HT-29 (cell line): ENCODE data around the gene TCF12. TPM values are rescaled to one million over a fixed set of nuclear protein-coding genes. Genes with fewer than 3 reads are reported as not detected.

Experiments
- DNase-seq: peaks from one replicate; pipeline ENCODE4 v3.0.0-alpha.2; 2015; ENCODE audit warnings: low spot score
- total RNA-seq: library from RNA; depleted of rRNA; stranded (reverse); fragments of >200 nt; shearing (Covaris generic); gene quantifications from 2 replicates; pipeline ENCODE4 v1.2.3, GENCODE V29; 2014

The TCF12 gene
- total RNA-seq, 1 experiment from 2014 or later, result 154 TPM

- DNase-seq, result peak; percentile 29
These were observed 97.5 kb downstream of the TCF12 start for GRCh38 chr15:57015897-57016296.

- DNase-seq, result peak; percentile 42
These were observed 98.6 kb downstream of the TCF12 start for GRCh38 chr15:57017024-57017423.

DNA sequence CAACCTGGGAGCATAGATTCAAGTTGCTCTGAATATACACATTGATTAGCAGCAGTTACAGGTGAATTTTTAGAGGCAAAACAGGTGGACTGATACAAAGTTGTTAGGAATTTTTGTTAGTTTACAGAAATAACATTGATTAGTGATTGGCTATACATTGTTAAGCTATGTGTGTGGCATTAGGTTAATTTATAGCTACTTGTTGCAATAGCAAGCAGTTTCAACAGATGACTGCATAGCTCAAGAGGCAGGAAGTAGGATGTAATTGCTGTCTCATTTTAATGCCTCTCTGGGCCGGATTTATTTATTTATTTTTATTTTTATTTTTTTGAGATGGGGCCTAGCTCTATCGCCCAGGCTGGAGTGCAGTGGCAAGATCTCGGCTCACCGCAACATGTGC, 99.7 kb downstream of the TCF12 start:
- DNase-seq, result no peak

DNA sequence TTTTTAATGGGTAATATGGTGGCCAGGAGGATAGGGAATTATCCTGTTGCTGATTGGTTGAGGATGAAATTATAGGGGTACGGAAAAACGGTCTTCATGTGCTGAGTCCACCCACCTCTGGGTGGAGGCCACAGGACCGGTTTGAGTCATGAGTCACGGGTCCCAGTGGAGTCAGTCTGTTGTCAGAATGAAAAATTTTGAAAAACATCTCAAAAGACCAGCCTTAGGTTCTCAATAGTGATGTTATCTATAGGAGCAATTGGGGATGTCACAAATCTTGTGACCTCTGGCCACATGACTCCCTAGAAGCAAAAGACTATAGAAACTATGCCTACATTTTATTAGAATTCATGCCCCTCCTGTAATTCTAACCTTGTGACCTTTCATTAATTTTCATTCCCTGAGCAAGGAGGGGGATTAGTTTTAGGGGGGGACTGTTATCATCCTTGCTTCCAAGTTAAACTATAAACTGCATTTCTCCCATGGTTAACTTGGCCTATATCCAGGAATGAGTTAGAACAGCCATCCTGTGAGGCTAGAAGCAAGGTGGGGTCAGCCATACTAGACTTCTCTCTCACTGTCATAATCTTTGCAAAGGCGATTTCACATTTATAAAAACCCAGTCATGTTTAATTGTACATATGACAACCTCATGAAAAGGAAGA, 101.2 kb downstream of the TCF12 start:
- no peak for DNase-seq

GRCh38 chr15:57025264-57025926, 107.0 kb downstream of the TCF12 start:
- no peak for DNase-seq

DNA sequence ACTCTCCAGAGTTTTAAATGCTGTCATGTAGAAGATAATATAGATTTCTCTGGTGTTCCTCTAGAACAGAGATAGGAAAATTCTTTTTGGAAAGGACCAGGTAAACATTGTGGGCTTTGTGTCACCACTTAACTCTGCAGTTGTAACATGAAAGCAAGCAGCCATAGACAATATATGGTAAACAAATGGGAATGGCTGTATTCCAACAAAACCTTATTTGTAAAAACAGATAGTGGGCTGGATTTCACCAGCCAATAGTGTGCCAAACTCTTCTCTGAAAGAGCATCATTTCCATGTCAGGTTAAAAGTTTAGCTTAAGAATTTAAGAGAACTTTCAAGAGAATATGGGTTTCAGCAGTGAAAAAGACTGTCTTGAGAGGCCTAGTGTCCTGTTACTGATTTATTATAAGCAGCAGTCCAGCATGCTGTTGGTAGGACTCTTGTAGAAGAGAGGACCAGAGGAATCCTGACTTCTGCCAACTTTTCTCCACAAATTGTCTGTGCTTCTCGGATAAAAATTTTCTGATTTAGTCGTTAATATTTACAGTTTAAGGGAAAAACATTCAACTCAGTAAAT, 107.7 kb downstream of the TCF12 start:
- no peak for DNase-seq

- DNase-seq, result no peak
These were observed 109.2 kb downstream of the TCF12 start for GRCh38 chr15:57027596-57027995.

DNA sequence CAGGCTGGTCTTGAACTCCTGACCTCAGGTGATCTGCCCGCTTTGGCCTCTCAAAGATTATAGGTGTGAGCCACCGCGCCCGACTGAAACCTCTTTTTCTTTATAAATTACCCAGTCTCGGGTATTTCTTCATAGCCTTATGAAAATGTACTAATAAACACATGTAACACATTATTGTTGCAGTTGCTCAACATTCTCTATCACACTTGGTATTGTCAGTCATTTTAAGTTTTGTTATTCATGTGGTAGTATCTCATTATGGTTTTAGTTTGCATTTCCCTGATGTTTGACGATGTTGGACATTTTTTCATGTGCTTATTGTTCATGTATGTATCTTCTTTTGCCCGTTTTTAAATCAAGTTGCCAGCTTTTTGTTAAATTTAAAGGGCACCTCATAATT, 109.7 kb downstream of the TCF12 start:
- no peak for DNase-seq

GRCh38 chr15:57030011-57030410, 111.6 kb downstream of the TCF12 start:
- no peak for DNase-seq

GRCh38 chr15:57031082-57031481, 112.6 kb downstream of the TCF12 start:
- DNase-seq, result no peak

GRCh38 chr15:57031605-57032004, 113.2 kb downstream of the TCF12 start:
- no peak for DNase-seq

- no peak for DNase-seq
These were observed 113.9 kb downstream of the TCF12 start for GRCh38 chr15:57032338-57032737.

GRCh38 chr15:57033715-57034439, 115.4 kb downstream of the TCF12 start:
- no peak for DNase-seq

DNA sequence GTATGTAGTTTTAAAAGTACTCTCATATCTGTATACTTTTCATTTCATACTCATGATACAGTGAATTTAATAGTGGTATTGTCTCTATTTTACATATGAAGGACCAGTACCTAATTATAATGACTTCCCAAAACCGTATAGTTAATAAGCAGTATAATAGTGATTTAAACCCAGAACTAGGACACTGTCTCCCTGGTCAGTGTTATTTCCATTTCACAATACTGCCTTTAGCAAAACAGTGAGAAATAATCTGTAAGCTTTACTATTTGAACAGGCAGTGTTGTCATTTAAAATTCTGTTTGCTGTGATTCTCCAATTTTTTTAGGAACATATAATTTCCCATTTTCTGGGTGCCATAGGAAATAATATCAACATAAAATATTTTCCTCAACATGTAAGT, 116.2 kb downstream of the TCF12 start:
- DNase-seq, result no peak

DNA sequence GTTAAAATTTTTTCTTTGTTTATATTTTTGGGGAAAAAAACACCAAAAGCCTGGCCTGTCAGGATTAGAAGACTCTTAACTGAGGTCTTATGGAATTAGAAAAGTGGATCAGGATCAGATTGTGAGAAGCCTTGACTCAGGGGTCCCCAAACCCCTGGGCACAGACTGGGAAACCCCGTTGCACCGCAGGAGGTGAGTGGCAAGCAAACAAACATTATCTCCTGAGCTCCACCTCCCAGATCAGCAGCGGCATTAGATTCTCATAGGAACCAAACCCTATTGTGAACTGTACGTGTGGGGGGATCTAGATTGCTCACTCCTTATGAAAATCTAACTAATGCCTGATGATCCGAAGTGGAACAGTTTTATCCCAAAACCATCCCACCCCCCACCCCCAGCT, 117.2 kb downstream of the TCF12 start:
- no peak for DNase-seq

- DNase-seq, result no peak
These were observed 117.9 kb downstream of the TCF12 start for GRCh38 chr15:57036352-57036751.

- no peak for DNase-seq
These were observed 119.1 kb downstream of the TCF12 start for GRCh38 chr15:57037548-57037947.

DNA sequence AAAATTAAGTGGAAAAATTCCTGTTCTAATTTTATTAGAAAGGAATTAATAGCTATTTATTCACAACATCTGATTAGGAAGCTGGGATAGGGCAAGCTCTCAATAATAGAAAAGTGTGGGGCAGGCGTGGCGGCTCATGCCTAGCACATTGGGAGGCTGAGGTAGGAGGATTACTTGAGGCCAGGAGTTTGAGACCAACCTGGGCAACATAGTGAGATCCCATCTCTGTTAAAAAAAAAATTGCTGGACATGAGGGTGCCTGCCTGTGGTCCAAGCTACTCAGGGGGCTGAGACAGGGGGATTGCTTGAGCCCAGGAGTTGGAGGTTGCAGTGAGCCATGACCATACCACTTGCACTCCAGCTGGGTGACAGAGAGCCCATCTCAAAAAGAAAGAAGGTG, 119.6 kb downstream of the TCF12 start:
- DNase-seq, result no peak

DNA sequence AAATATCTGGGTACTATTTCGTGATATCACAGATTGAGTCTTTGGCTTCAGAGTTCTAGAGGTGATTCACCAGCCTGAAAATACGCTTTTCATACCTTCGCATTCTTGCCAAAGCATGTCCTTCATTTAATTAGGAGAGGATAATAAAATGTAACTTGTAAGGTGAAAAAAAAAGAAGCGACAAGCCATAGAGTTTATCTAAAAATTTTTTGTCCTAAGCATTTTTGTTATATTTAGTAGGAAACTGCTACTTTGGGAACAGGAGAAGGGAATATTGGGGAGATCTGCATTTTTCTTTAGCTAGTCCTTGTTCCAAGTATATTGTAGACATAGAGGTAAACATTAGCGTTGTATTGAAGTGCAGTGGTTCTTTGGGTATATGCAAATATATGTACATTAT, 120.1 kb downstream of the TCF12 start:
- no peak for DNase-seq

GRCh38 chr15:57041416-57041815, 123.0 kb downstream of the TCF12 start:
- no peak for DNase-seq

GRCh38 chr15:57044072-57044702, 125.7 kb downstream of the TCF12 start:
- no peak for DNase-seq

DNA sequence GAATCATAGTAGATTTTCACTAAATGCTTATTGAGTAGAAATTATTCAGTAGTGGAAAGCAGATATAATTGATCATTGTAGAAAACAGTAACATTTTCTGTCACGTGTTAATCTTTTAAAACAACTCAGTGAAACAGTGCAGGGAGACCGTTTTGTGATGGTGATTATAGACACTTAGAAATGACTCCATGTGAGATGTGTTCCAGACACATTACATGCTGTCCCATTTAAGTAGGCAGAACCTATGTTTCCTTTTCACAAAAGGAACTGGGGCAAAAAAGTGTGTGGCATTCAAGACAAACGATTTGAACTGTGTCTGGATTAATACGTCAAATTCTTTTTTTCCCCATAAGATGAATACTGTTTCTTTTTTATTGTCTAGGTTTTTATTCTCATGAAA, 126.5 kb downstream of the TCF12 start:
- DNase-seq, result no peak
